Measurements from ENCODE around the gene MFSD2A. TPM values are rescaled to one million over a fixed set of nuclear protein-coding genes. Genes with fewer than 3 reads are reported as not detected.
A peak's percentile ranks its signal among the peaks of the same experiment; 100 is the strongest.

The MFSD2A gene
- total and polyA plus RNA-seq, 10 of the 15 experiments (the other 5 are each of a cell fraction or from before 2014, with no cell fraction given), result 0.84 to 30.1 (median 15.2) TPM

GRCh38 chr1:39955547-39956539, 898 bp downstream of the MFSD2A start:
- Histone ChIP-seq H3K27me3 (replicated peaks in 1 of 2; ENCODE audit: control insufficient read depth in 2 of 2, insufficient read depth in 2 of 2, low read length in 1 of 2) (no peaks in the 10 kb centered on the region), H3K4me2 (ENCODE audit: control insufficient read depth, insufficient read depth) (peak overlapping the region; percentile 99), H3K9ac (ENCODE audit: control insufficient read depth, insufficient read depth, low read length) (peak overlapping the region; percentile 77), H2AFZ (ENCODE audit: control insufficient read depth, low read depth, low read length) (peak overlapping the region; percentile 55), H3K4me1 (ENCODE audit: control insufficient read depth, insufficient read depth, low read length) (peaks cover 22% of the 10 kb centered on the region), H3K9me3 (replicated peaks; ENCODE audit: control insufficient read depth, insufficient read depth, low read length) (no peaks in the 10 kb centered on the region), H3K27ac (ENCODE audit: control insufficient read depth, insufficient read depth) (peak overlapping the region; percentile 74), H4K20me1 (ENCODE audit: control insufficient read depth, insufficient read depth) (no peaks in the 10 kb centered on the region), H3K79me2 (ENCODE audit: control insufficient read depth, insufficient read depth, low read length) (peaks cover 33% of the 10 kb centered on the region), H3K4me3 (peak overlapping the region; percentile 89), H3K36me3 (ENCODE audit: control insufficient read depth in 2 of 2, insufficient read depth in 2 of 2, low read length in 1 of 2) (peaks cover 0 to 3% of the 10 kb centered on the region in 2 experiments; a peak in 2 of 4 replicates)
- peak; percentile 62 for ATAC-seq
- ChIA-PET RAD21 (ENCODE audit: unreplicated experiment) (interaction anchor here (0.6 to 7.4 kb wide), 14 partner anchors 16 to 1382 kb away, joined by 3 to 39 read pairs (median 4); no protein-coding TSS in a partner anchor), POLR2A (interaction anchor here (0.5 to 2.8 kb wide), 14 partner anchors 12 to 120 kb away, joined by 3 to 16 read pairs (median 5); partner anchors contain the start of gene CAP1), CTCF (interaction anchor here (0.6 to 7.5 kb wide), 14 partner anchors 15 to 230 kb away, joined by 3 to 53 read pairs (median 4); partner anchors contain the start of gene MYCL), SMC1A (ENCODE audit: uncharacterized antibody, unreplicated experiment) (interaction anchor here (0.5 to 8.1 kb wide), 13 partner anchors 10 to 138 kb away, joined by 3 to 64 read pairs (median 3); partner anchors contain the start of gene CAP1)
- TSS peak; percentile 40 for BruUV-seq (replicated peaks)
- peak; percentile 95 for FAIRE-seq
- intact Hi-C loops (cut with micrococcal nuclease; ENCODE audit: unreplicated experiment) (no loop called here), in situ Hi-C loops (cut with MboI) (no loop called here)
- DNase-seq (ENCODE audit: low read depth, low spot score), result peak; percentile 33
- WGBS (ENCODE audit: insufficient coverage, insufficient replicate concordance, low lambda C conversion rate, missing lambda C conversion rate), result 3% methylated on average over 36 of the region's 36 CpGs
- TF ChIP-seq POLR2AphosphoS2 (IDR thresholded peaks at IDR 0.05; ENCODE audit: low read depth, low read length) (no peak), JUNB (IDR thresholded peaks at IDR 0.05) (0 out of 2 replicates have a peak, but pooled peaks have one; percentile 22), BCL3 (IDR thresholded peaks at IDR 0.05; ENCODE audit: borderline replicate concordance, insufficient read depth, low read depth, low read length, poor library complexity, severe bottlenecking) (peak; percentile 99), STAT3 (IDR thresholded peaks at IDR 0.05; ENCODE audit: low read depth, low read length) (no peak), MAX (IDR thresholded peaks at IDR 0.05; ENCODE audit: low read depth, low read length) (no peak), MXI1 (IDR thresholded peaks at IDR 0.05; ENCODE audit: low read depth, low read length) (peak; percentile 51), TCF3 (IDR thresholded peaks at IDR 0.05; ENCODE audit: borderline replicate concordance, insufficient read depth, low read depth, low read length) (peak; percentile 45; the same call in 1 of the 2 replicates), SIN3A (IDR thresholded peaks at IDR 0.05; ENCODE audit: low read depth, low read length) (peak; percentile 43; the same call in 1 of the 2 replicates), MEF2A (IDR thresholded peaks at IDR 0.05; ENCODE audit: insufficient read depth, low read depth, low read length) (peak; percentile 49; the same call in 1 of the 2 replicates), E2F8 (IDR thresholded peaks at IDR 0.05; ENCODE audit: low read depth, partially characterized antibody) (no peak), PML (IDR thresholded peaks at IDR 0.05; ENCODE audit: low read length) (0 out of 2 replicates have a peak, but pooled peaks have one; percentile 33), NKRF (conservative IDR thresholded peaks at IDR 0.05) (no peak), TCF12 (IDR thresholded peaks at IDR 0.05; ENCODE audit: low read depth, low read length) (no peak), TARDBP (IDR thresholded peaks at IDR 0.05; ENCODE audit: borderline replicate concordance) (no peak), SREBF2 (IDR thresholded peaks at IDR 0.05; ENCODE audit: low read length) (no peak), HDGF (IDR thresholded peaks at IDR 0.05) (no peak)

All from GM12878 (cell line).